Activated CD8-positive, alpha-beta T cell treated with anti-CD3 and anti-CD28 coated beads for 36 hours (primary cell): Measurements from ENCODE around the gene SIPA1L2. TPM values are rescaled to one million over a fixed set of nuclear protein-coding genes. Genes with fewer than 3 reads are reported as not detected.

Source experiments
- ATAC-seq: fragments of 200-7000 bp; cut with Tn5 transposase; one replicate; pipeline ENCODE4 v1.10.0; 2021; ENCODE audit warnings: mild to moderate bottlenecking, moderate library complexity
- CTCF ChIA-PET: fragments of 350-600 bp; sonication (Branson Sonifier 250); formaldehyde crosslinking; loops from one replicate; lab custom pipeline; 2021; ENCODE audit warnings: antibody characterized with exemption; lab: Charles Lee
- POLR2A ChIA-PET: fragments of 350-600 bp; sonication (Branson Sonifier 250); formaldehyde crosslinking; loops from one replicate; lab custom pipeline; 2021; ENCODE audit warnings: antibody characterized with exemption; lab: Charles Lee
- DNase-seq: peaks from one replicate; pipeline ENCODE4 v3.0.0-alpha.2; 2020
- H3K27ac Mint-ChIP-seq: one replicate; pipeline ENCODE4 v1.8.0; 2021; ENCODE audit warnings: mild to moderate bottlenecking, mixed read lengths
- H3K27me3 Mint-ChIP-seq: one replicate; pipeline ENCODE4 v1.8.0; 2021; ENCODE audit warnings: mixed read lengths
- H3K36me3 Mint-ChIP-seq: one replicate; pipeline ENCODE4 v1.8.0; 2021; ENCODE audit warnings: low read depth, mixed read lengths
- H3K4me1 Mint-ChIP-seq: one replicate; pipeline ENCODE4 v1.8.0; 2021; ENCODE audit warnings: low read depth, mixed read lengths
- H3K4me3 Mint-ChIP-seq: one replicate; pipeline ENCODE4 v1.8.0; 2021; ENCODE audit warnings: mild to moderate bottlenecking, moderate library complexity, mixed read lengths
- H3K9me3 Mint-ChIP-seq: one replicate; pipeline ENCODE4 v1.8.0; 2021; ENCODE audit warnings: mixed read lengths
- intact Hi-C: fragments of 100-400 bp; cut with micrococcal nuclease; formaldehyde crosslinking; loops from one replicate; pipeline ENCODE4 v1.10.0; 2022
- total RNA-seq, 2 experiments: library from RNA; stranded (reverse); gene quantifications; one replicate each; pipeline ENCODE4 v1.2.3, GENCODE V29; 2021
- TF ChIP-seq, protein P1 (sequence below): fragments of 200-600 bp; IDR thresholded peaks from one replicate; pipeline ENCODE4 v1.8.0; 2022; ENCODE audit warnings: antibody characterized with exemption, mild to moderate bottlenecking

Gene SIPA1L2
- total RNA-seq, 2 experiments from 2014 or later = 1.7 TPM

DNA sequence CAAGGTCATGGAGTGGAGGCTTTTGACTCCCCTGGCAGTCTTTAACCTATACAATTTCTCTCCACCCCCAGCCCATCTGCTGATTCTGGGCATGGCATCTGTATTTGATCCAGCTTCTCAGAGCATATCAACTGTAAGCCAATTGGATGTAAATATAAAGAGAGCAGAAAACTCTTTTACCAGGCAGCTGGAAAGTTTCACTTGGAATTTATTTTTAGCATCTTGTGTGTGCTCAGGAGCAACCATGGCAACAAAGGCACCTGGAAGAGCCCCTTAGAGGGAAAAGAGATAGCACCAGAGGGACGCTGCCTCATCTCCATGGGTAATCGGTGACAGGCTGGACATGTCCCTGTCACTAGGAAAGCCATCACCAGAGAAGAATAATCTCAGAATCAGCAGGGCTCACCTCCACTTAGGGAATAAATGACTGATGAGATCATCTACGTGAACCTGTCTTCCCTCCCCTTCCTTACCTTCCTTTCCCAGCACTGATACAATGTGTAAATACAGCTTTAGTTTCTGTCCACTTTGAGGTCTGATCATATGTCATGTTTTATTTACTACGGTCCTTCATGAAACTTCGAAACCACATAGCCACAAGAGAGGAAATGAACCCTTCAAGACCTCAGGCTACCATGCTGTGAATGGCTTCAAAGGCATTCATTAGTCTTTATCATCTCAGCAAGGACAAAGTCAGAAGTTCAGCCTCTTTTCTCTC, 25.3 kb upstream of the SIPA1L2 start:
- intact Hi-C loops = no loop called here
- TF ChIP-seq, protein P1, sequence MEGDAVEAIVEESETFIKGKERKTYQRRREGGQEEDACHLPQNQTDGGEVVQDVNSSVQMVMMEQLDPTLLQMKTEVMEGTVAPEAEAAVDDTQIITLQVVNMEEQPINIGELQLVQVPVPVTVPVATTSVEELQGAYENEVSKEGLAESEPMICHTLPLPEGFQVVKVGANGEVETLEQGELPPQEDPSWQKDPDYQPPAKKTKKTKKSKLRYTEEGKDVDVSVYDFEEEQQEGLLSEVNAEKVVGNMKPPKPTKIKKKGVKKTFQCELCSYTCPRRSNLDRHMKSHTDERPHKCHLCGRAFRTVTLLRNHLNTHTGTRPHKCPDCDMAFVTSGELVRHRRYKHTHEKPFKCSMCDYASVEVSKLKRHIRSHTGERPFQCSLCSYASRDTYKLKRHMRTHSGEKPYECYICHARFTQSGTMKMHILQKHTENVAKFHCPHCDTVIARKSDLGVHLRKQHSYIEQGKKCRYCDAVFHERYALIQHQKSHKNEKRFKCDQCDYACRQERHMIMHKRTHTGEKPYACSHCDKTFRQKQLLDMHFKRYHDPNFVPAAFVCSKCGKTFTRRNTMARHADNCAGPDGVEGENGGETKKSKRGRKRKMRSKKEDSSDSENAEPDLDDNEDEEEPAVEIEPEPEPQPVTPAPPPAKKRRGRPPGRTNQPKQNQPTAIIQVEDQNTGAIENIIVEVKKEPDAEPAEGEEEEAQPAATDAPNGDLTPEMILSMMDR = no peak
- Mint-ChIP-seq H3K27ac (no peak overlapping the region), H3K4me1 (peaks cover 2% of the 10 kb centered on the region), H3K4me3 (no peak overlapping the region), H3K36me3 (no peaks in the 10 kb centered on the region), H3K9me3 (no peaks in the 10 kb centered on the region), H3K27me3 (peaks cover 22% of the 10 kb centered on the region)
- ATAC-seq = no peak
- POLR2A ChIA-PET = no interaction called here
- DNase-seq = no peak
- CTCF ChIA-PET = no interaction called here

DNA sequence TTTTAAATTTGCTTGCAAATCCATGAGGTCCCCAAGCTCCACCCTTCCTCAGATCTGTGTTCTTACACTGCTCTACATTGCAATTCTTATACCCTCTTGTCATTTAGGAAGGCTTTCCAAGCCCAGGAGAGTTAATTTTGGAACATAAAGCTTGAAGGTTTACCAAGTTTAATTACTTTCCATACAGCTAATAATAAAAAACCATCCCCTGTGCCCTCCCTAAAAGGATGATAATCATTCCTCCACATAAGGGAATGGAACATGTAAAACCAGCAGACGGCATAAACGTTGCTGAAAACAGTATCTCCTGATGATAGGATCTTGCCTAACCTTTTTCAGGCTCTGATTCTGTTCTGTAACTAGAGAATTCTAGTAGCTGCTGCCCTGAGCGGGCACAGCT, 23.9 kb upstream of the SIPA1L2 start:
- TF ChIP-seq, protein P1 = no peak
- ATAC-seq = no peak
- ChIA-PET POLR2A (no interaction called here), CTCF (no interaction called here)
- Mint-ChIP-seq H3K27me3 (peaks cover 19% of the 10 kb centered on the region), H3K4me1 (peaks cover 2% of the 10 kb centered on the region), H3K27ac (no peak overlapping the region), H3K36me3 (no peaks in the 10 kb centered on the region), H3K9me3 (no peaks in the 10 kb centered on the region), H3K4me3 (no peak overlapping the region)
- intact Hi-C loops = no loop called here
- no peak for DNase-seq

DNA sequence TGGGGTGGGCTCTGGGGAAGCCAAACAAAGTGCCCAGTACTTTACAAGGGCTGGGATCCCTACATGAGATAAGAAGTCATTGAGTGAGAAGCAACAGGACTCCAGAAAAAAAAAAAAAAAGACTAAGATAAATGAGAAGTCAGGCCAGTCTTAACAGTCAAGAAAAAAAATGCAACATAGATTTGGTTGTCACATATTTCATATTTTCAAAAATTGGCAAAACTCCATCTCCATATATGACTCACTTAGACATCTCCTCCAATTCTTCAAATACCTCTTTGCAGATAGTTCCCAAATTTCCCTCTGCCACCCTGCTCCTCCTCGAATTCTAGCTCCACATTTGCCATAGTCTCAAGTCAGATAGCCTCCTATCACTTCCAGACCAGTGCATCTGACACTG, 20.9 kb upstream of the SIPA1L2 start:
- Mint-ChIP-seq H3K27me3 (peaks cover 8% of the 10 kb centered on the region), H3K4me1 (peaks cover 2% of the 10 kb centered on the region), H3K4me3 (no peak overlapping the region), H3K9me3 (no peaks in the 10 kb centered on the region), H3K27ac (no peak overlapping the region), H3K36me3 (no peaks in the 10 kb centered on the region)
- CTCF ChIA-PET = no interaction called here
- ATAC-seq (no peak), DNase-seq (no peak)
- intact Hi-C loops = no loop called here
- TF ChIP-seq, protein P1 = no peak
- POLR2A ChIA-PET = no interaction called here

DNA sequence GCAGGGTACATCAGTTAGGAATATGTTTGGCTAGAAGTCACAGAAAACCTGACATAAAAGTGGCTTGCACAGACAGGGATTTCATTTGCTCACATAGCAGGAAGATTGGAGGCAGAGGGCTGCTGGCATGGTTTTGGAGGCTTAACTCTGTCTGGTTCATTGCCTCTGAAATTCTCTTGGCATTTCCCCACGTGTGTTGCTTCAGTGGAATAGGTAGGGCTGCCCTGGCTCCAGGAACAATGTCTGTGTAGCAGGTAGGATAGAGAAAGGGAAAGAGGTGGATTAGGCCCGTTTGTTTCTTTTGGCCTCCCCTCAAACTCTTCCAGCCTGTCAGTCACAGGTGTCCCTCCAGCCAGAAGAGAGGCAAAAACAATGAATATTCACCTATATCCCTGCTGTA, 20.5 kb upstream of the SIPA1L2 start:
- CTCF ChIA-PET = no interaction called here
- ATAC-seq = no peak
- DNase-seq = no peak
- POLR2A ChIA-PET = no interaction called here
- Mint-ChIP-seq H3K9me3 (no peaks in the 10 kb centered on the region), H3K36me3 (no peaks in the 10 kb centered on the region), H3K4me3 (no peak overlapping the region), H3K27ac (no peak overlapping the region), H3K4me1 (peaks cover 1% of the 10 kb centered on the region), H3K27me3 (peaks cover 7% of the 10 kb centered on the region)
- intact Hi-C loops = no loop called here
- TF ChIP-seq, protein P1 = no peak

DNA sequence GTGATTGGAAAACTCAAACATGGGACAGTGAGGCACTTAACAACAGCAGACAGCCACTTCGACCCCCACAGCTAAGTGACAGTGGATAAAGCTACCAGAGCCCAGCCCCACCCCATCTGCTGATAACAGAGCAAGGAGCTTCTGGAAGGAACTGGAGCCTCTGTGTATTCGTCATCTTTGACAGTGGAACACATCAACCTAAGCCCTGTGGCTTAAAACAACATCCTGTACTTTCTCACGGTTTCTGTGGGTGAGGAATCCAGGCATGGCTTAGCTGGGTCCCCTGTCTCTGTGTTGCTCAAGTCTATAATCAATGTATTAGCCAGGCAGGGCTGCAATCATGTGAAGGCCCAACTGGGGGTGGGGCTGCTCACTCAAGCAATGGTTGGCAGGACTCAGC, 18.4 kb upstream of the SIPA1L2 start:
- Mint-ChIP-seq H3K27ac (no peak overlapping the region), H3K4me3 (no peak overlapping the region), H3K4me1 (no peaks in the 10 kb centered on the region), H3K27me3 (peaks cover 6% of the 10 kb centered on the region), H3K36me3 (no peaks in the 10 kb centered on the region), H3K9me3 (no peaks in the 10 kb centered on the region)
- ATAC-seq (no peak), DNase-seq (no peak)
- intact Hi-C loops = no loop called here
- ChIA-PET CTCF (interaction anchor here (1.3 kb wide), 1 partner anchor 12 kb away, joined by 3 read pairs; no protein-coding TSS in a partner anchor), POLR2A (no interaction called here)
- TF ChIP-seq, protein P1 = no peak
